ENCODE results near the gene MTCL1.

Gene MTCL1

GRCh38 chr18:8713691-8714090, 8.3 kb downstream of the MTCL1 start:
- DNase-seq (ENCODE audit: low read depth) = no peak

GRCh38 chr18:8715599-8715998, 10.2 kb downstream of the MTCL1 start:
- no peak for DNase-seq (ENCODE audit: low read depth)

GRCh38 chr18:8717011-8717770, 11.8 kb downstream of the MTCL1 start:
- no peak for DNase-seq (ENCODE audit: low read depth)

DNA sequence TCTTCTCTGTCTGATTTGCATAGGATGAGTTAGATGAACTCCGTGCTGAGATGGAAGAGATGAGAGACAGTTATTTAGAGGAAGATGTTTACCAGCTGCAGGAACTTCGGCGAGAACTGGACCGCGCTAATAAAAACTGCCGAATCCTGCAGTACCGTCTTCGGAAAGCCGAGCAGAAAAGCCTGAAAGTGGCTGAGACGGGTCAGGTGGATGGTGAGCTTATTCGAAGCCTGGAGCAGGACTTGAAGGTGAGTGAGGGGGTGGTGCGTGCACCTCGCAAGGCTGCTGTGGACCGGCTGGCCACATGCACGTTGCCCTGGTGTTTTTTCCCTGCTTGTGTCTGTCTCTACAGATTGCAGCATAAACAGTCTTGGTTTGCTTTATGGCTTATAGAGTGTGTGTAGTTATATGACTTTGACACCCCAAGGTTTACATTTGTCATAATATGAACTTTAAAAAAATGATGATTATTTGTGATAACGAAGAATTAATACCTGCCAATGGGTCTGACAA, 13.1 kb downstream of the MTCL1 start:
- DNase-seq (ENCODE audit: low read depth) = no peak

GRCh38 chr18:8719192-8719591, 13.8 kb downstream of the MTCL1 start:
- no peak for DNase-seq (ENCODE audit: low read depth)

DNA sequence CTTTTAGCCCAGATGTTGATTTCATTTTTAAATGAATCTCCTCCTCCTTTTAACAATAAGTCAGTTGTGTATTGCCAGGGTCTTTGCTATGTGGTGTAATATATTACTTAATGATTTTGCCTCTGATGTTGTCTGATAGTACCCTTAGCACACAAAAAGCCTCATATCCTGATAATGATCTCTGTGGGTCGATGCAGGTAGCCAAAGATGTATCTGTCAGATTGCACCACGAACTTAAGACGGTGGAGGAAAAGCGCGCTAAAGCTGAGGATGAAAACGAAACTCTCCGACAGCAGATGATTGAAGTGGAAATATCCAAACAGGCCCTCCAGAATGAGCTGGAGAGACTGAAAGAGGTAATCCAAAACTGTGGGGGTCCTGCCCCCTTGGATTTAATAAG, 14.8 kb downstream of the MTCL1 start:
- no peak for DNase-seq (ENCODE audit: low read depth)

DNA sequence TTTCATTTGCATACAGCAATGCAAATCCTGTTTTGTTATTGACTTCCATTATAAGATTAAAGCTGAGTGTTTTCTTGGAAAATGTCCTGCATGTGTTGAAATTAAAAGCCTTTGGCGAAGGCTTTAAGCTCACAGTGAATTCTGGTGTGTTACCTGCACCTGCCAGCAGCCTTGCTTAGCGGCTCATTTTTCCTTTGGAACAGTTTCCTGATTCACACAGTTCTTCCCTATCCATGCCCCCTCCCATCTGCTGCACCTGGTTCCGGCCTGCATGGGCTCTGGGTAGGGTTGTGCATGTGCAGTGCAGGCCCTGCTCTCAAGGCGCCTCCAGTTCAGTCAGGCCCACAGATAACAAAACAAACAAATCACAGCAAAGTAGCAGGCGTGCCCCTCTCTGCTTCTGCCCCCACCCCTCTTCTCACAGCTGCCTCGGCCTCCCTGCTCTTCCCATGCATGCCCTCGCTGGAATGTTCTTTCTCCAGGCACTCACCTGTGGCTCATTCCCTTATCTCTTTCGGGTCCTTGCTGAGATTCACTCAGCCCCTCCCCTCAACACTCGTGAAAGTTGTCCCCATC, 15.8 kb downstream of the MTCL1 start:
- no peak for DNase-seq (ENCODE audit: low read depth)

GRCh38 chr18:8721716-8722115, 16.4 kb downstream of the MTCL1 start:
- DNase-seq (ENCODE audit: low read depth) = no peak

- DNase-seq (ENCODE audit: low read depth) = no peak
Measured at GRCh38 chr18:8722946-8723820, 17.8 kb downstream of the MTCL1 start.

DNA sequence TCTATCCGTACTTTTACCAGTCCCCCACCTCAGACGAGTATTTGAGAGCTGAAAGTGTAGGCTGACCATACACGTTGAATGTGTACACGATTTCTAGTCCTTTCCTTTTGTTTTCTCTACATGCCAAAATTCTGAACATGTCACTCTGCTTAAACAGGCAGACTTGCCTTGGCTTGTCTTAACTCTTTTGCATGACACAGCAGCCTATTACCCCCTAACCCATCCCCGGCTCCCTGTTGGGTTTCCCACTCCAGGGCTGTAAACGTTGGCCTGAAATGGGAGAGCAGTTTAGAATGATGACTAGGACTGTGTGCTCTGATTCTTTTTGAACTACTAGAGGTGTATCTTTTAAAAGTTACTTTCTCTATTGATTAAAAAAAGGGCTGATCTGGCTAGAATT, 19.1 kb downstream of the MTCL1 start:
- no peak for DNase-seq (ENCODE audit: low read depth)

GRCh38 chr18:8726281-8726680, 20.9 kb downstream of the MTCL1 start:
- no peak for DNase-seq (ENCODE audit: low read depth)

DNA sequence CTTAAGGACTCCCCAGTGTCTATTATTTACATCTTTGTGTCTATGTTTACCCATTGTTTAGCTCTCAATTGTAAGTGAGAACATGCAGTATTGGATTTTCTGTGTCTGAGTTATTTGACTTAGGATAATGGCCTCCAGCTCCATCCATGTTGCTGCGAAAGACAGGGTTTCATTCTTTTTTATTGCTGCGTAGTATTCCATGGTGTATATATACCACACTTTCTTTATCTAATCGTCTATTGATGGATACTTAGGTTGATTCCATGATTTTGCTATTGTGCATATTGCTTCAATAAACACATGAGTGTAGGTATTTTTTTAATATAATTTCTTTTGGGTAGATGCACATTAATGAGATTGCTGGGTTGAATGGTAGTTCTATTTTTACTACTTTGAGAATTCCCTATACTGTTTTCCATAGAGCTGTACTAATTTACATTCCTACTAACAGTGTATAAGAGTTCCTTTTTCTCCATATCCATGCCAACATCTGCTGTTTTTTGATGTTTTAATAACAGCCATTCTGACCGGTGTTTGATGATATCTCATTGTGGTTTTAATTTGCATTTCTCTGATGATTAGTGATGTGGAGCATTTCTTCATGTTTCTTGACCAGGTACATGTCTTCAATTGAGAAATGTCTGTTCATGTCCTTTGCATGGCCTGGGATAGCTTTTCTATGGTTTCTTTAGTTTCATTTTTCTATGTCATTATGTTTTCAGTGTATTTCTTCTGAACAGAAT, 21.8 kb downstream of the MTCL1 start:
- no peak for DNase-seq (ENCODE audit: low read depth)

DNA sequence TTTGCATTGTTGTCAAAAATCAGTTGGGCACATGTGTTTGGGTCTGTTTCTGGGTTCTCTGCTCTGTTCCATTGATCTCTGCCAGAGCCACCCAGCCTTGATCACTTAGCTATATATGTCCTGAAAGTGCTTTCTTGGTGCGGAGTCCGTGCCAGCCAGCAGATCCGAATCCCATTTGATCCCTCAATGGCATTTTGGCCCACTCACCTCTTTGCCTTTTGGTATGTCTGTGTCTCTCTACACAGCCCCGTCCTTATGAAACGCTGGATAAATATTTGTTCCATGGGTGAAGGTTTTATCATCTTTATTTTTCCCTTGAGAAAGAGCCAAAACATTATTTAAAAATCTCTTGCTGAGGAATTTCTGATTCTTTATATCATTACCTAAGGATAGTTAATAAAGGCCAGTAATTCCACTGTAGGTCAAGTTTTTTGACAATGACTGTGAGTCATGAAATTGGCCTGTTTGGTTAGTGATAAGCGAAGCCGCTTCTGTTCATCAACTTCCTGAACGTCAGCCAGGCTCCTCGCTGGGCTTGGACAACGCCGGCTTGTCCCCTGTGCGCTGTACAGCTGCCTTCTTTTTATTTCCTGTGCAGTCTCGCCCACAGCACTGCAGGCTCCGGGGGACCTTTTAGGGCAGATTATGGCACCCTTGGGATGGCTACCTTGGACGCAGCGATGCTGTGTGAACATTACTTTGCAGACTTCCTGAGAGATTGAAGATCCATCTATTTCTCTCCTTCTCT, 24.9 kb downstream of the MTCL1 start:
- no peak for DNase-seq (ENCODE audit: low read depth)

- no peak for DNase-seq (ENCODE audit: low read depth)
Measured at GRCh38 chr18:8732442-8733360, 27.3 kb downstream of the MTCL1 start.

- DNase-seq (ENCODE audit: low read depth) = no peak
Measured at GRCh38 chr18:8734496-8734895, 29.1 kb downstream of the MTCL1 start.

DNA sequence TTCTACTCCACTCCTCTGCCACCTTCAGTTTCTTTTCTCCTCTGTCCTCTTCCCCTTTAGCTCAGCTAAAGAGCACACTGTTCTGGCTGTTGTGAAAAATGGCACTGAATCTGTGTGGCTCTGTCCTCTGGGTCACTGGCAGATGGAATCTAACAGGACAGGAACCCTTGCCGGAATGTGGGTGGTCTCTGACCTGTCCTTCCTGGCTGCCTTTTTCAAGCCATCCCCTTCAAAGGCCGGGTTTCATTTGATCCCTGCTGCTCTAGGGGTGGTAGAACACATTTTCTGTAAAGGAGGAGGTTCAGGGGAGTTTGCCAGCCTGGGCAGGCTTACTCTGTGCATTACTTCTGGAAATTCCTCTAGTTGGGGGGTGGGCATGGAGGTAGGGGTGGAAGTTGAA, 29.9 kb downstream of the MTCL1 start:
- no peak for DNase-seq (ENCODE audit: low read depth)

DNA sequence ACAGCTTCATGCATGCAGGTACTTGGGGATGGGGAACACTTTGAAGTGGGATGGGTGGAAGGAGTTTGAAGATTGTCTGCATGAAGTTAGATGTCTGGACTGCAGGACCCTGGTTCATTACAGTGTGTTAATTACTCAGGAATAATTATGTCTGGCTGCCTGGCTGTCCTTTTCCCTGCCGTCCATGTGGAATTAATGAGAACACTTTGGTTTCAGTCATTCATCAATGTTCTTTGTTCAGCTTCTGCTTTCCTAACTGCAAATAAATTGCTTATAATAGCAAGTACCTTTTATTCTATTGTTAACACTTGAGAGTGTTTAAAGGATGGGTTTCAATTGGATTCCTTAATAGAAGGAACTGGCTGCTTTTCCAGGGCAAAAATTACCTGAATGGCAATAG, 35.8 kb downstream of the MTCL1 start:
- no peak for DNase-seq (ENCODE audit: low read depth)

DNA sequence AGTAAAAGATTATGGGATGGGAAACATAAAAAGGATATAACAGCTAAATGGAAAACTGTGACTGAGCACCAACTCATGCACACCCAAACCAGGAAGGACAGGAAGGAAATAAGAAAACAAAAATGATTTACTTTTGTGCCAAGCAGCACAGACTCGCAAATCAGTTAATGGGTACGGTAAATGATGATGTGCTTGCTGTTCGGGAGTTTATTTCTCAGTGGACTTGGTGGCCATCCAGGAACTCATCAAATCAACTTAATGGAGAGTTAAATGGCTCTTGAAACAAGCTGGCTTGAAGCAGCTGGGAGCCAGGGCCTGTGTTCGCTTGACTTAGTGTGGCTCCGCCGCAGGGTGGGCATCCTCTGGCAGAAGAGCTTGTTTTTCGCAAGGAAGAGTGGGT, 36.2 kb downstream of the MTCL1 start:
- DNase-seq (ENCODE audit: low read depth) = no peak

DNA sequence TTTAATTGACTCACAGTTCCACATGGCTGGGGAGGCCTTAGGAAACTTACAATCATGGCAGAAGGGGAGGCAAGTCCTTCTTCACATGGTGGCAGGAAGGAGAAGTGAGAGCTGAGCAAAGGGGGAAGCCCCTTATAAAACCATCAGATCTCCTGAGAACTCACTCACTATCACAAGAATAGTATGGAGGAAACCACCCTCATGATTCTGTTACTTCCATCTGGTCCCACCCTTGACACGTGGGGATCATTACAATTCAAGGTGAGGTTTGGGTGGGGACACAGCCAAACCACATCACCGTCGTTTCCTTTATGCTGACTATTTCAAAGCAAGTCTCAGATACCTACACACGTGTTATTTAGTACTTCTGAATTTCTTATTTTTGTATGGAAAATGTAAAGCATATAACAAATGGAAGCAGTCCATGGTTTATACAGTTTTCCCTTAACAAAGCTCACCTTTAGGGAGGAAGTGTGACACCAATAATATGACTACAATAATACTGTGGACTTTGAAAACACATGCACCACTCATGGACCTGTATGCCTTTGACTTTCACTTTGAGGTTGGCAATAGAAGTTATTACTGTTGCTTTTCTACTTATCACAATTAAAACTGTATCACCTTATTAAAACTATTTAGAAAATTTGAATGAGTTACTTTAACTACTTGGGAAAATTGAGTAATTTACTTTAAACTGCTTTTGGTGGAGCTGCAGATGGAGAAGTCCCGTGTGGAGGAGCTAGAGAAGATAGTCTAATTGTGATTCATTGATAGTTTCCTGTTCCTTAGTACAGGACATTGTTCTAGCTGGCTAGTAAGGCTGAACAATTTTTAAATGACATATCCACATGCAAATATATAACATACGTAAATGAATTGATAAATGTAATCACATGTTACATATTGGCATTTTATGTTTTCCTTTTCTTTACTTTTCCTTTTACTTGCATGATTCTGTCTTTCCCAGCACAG, 37.3 kb downstream of the MTCL1 start:
- DNase-seq (ENCODE audit: low read depth) = no peak
